22Rv1 (cell line): ENCODE results near the gene SLC2A4.

ENCODE experiments used
- CTCF ChIP-seq: fragments of 450-650 bp; IDR thresholded peaks from 2 replicates; pipeline ENCODE4 v1.5.1; 2017; ENCODE audit warnings: mild to moderate bottlenecking
- ZFX ChIP-seq: fragments of 450-650 bp; IDR thresholded peaks from 2 replicates; pipeline ENCODE4 v1.6.1; 2017; ENCODE audit warnings: antibody characterized with exemption, borderline replicate concordance

GRCh38 chr17:7321466-7321865, 39.9 kb downstream of the SLC2A4 start:
- TF ChIP-seq CTCF = no peak
- no peak for TF ChIP-seq ZFX
